H9 (cell line): Measurements from ENCODE around the gene NMUR2. TPM values are rescaled to one million over a fixed set of nuclear protein-coding genes. Genes with fewer than 3 reads are reported as not detected.

Source experiments
- DNase-seq: peaks from one replicate; pipeline ENCODE4 v3.0.0-alpha.2; 2017
- H2AFZ ChIP-seq: one replicate; pipeline ENCODE4 v1.6.1; 2013; ENCODE audit warnings: mild to moderate bottlenecking, low read length, control low read depth, moderate library complexity
- H2AK5ac ChIP-seq: 2 replicates; pipeline ENCODE4 v1.6.1; 2013; ENCODE audit warnings: low read length, control low read depth, mixed read lengths; ENCODE audit not compliant: insufficient read length
- H2BK120ac ChIP-seq: one replicate; pipeline ENCODE4 v1.6.1; 2013; ENCODE audit warnings: low read depth, mild to moderate bottlenecking, low read length, control low read depth, inconsistent platforms; ENCODE audit not compliant: poor library complexity, severe bottlenecking
- H2BK12ac ChIP-seq: 2 replicates; pipeline ENCODE4 v1.6.1; 2013; ENCODE audit warnings: low read length, control low read depth, mixed read lengths, low read depth; ENCODE audit not compliant: insufficient read length
- H2BK15ac ChIP-seq: 2 replicates; pipeline ENCODE4 v1.6.1; 2013; ENCODE audit warnings: low read depth, low read length, control low read depth
- H2BK20ac ChIP-seq: one replicate; pipeline ENCODE4 v1.6.1; 2013; ENCODE audit warnings: low read depth, mild to moderate bottlenecking, low read length, control low read depth, inconsistent platforms; ENCODE audit not compliant: poor library complexity, severe bottlenecking
- H2BK5ac ChIP-seq: 2 replicates; pipeline ENCODE4 v1.6.1; 2013; ENCODE audit warnings: low read length, control low read depth, mixed read lengths; ENCODE audit not compliant: insufficient read length
- H3K14ac ChIP-seq: 2 replicates; pipeline ENCODE4 v1.6.1; 2013; ENCODE audit warnings: low read length, control low read depth; ENCODE audit not compliant: insufficient read depth
- H3K18ac ChIP-seq: 2 replicates; pipeline ENCODE4 v1.6.1; 2013; ENCODE audit warnings: low read depth, mild to moderate bottlenecking, mixed read lengths, low read length, control low read depth; ENCODE audit not compliant: insufficient read length
- H3K23ac ChIP-seq: 2 replicates; pipeline ENCODE4 v1.6.1; 2013; ENCODE audit warnings: low read length, control low read depth, mixed read lengths, low read depth; ENCODE audit not compliant: insufficient read length
- H3K23me2 ChIP-seq: 2 replicates; pipeline ENCODE4 v1.6.1; 2013; ENCODE audit warnings: low read depth, mild to moderate bottlenecking, mixed read lengths, low read length, control low read depth; ENCODE audit not compliant: insufficient read length, poor library complexity, severe bottlenecking
- H3K27ac ChIP-seq: 2 replicates; pipeline ENCODE4 v1.5.1; 2013; ENCODE audit warnings: low read length, control low read depth, mixed read lengths, low read depth; ENCODE audit not compliant: insufficient read length
- H3K27me3 ChIP-seq: 2 replicates; pipeline ENCODE4 v1.6.1; 2013; ENCODE audit warnings: low read length, control low read depth, inconsistent platforms; ENCODE audit not compliant: insufficient read depth
- H3K4ac ChIP-seq: 2 replicates; pipeline ENCODE4 v1.6.1; 2013; ENCODE audit warnings: low read depth, mild to moderate bottlenecking, control low read depth, inconsistent platforms, low read length, moderate library complexity
- H3K4me1 ChIP-seq: 2 replicates; pipeline ENCODE4 v1.6.1; 2013; ENCODE audit warnings: low read length, control low read depth, inconsistent platforms; ENCODE audit not compliant: insufficient read depth
- H3K4me2 ChIP-seq: 2 replicates; pipeline ENCODE4 v1.6.1; 2013; ENCODE audit warnings: low read length, control low read depth, mixed read lengths; ENCODE audit not compliant: insufficient read length, insufficient read depth
- H3K56ac ChIP-seq: 2 replicates; pipeline ENCODE4 v1.6.1; 2013; ENCODE audit warnings: low read depth, mild to moderate bottlenecking, mixed read lengths, low read length, control low read depth; ENCODE audit not compliant: insufficient read length
- H3K79me1 ChIP-seq: 2 replicates; pipeline ENCODE4 v1.6.1; 2013; ENCODE audit warnings: low read depth, mild to moderate bottlenecking, moderate library complexity, low read length, control low read depth, inconsistent platforms; ENCODE audit not compliant: insufficient read depth, poor library complexity, severe bottlenecking
- H3K79me2 ChIP-seq: 2 replicates; pipeline ENCODE4 v1.6.1; 2013; ENCODE audit warnings: low read length, control low read depth, inconsistent platforms; ENCODE audit not compliant: insufficient read depth
- H3K9ac ChIP-seq: 2 replicates; pipeline ENCODE4 v1.6.1; 2013; ENCODE audit warnings: low read length, control low read depth, mixed read lengths; ENCODE audit not compliant: insufficient read length; ENCODE audit errors: extremely low read depth
- H3K9me3 ChIP-seq: one replicate; pipeline ENCODE4 v1.6.1; 2013; ENCODE audit warnings: low read depth, low read length, inconsistent platforms; ENCODE audit not compliant: control insufficient read depth
- H3T11ph ChIP-seq: one replicate; pipeline ENCODE4 v1.6.1; 2013; ENCODE audit warnings: mild to moderate bottlenecking, low read length, control low read depth, inconsistent platforms
- H4K20me1 ChIP-seq: one replicate; pipeline ENCODE4 v1.6.1; 2013; ENCODE audit not compliant: control insufficient read depth, insufficient read length, insufficient read depth
- H4K5ac ChIP-seq: 2 replicates; pipeline ENCODE4 v1.6.1; 2013; ENCODE audit warnings: low read depth, mild to moderate bottlenecking, mixed read lengths, low read length, control low read depth; ENCODE audit not compliant: insufficient read length
- H4K8ac ChIP-seq: replicated peaks from 2 replicates; pipeline ENCODE4 v1.6.1; 2013; ENCODE audit warnings: low read length, control low read depth, mixed read lengths, low read depth; ENCODE audit not compliant: insufficient read length
- H4K91ac ChIP-seq: 2 replicates; pipeline ENCODE4 v1.6.1; 2013; ENCODE audit warnings: low read depth, mild to moderate bottlenecking, moderate library complexity, mixed read lengths, low read length, control low read depth; ENCODE audit not compliant: insufficient read length
- H3K27ac Mint-ChIP-seq, 3 experiments: 2 replicates in 2 of 3; 3 replicates in 1 of 3; pipeline ENCODE4 v1.8.0; 2020 to 2021; ENCODE audit warnings: mixed read lengths in 3 of 3, mild to moderate bottlenecking in 1 of 3, moderate library complexity in 1 of 3
- H3K27me3 Mint-ChIP-seq: 2 replicates; pipeline ENCODE4 v1.8.0; 2021; ENCODE audit warnings: low read depth, mild to moderate bottlenecking, moderate library complexity, mixed read lengths
- H3K36me3 Mint-ChIP-seq, 3 experiments: 2 replicates in 2 of 3; 3 replicates in 1 of 3; pipeline ENCODE4 v1.8.0; 2020 to 2021; ENCODE audit warnings: low read depth in 3 of 3, mixed read lengths in 3 of 3; ENCODE audit not compliant: insufficient read depth in 1 of 3
- H3K4me1 Mint-ChIP-seq, 2 experiments: 2 replicates each; pipeline ENCODE4 v1.8.0; 2020; ENCODE audit warnings: mixed read lengths in 2 of 2
- H3K4me3 Mint-ChIP-seq, 2 experiments: 2 replicates in 1 of 2; 3 replicates in 1 of 2; pipeline ENCODE4 v1.8.0; 2020 to 2021; ENCODE audit warnings: mild to moderate bottlenecking in 2 of 2, mixed read lengths in 2 of 2, moderate library complexity in 1 of 2
- H3K9me3 Mint-ChIP-seq, 2 experiments: 2 replicates in 1 of 2; 3 replicates in 1 of 2; pipeline ENCODE4 v1.8.0; 2020; ENCODE audit warnings: mild to moderate bottlenecking in 2 of 2, mixed read lengths in 2 of 2, moderate library complexity in 1 of 2
- CTCF ChIP-seq: fragments of 200-600 bp; sonication (generic); conservative IDR thresholded peaks from 3 replicates; pipeline ENCODE4 v1.8.0; 2021; ENCODE audit warnings: antibody characterized with exemption, mild to moderate bottlenecking
- WGBS: extraction: QIAGEN DNeasy Blood & Tissue Kit; methylation state at CpG from one replicate; pipeline ENCODE4 v1.1.7; 2013; ENCODE audit warnings: missing lambda C conversion rate, low lambda C conversion rate, mixed read lengths; ENCODE audit not compliant: insufficient read length; ENCODE audit errors: extremely low coverage; 5-methylcytosine and 5-hydroxymethylcytosine counted together
- total RNA-seq: library from RNA; stranded (reverse); gene quantifications from 2 replicates; pipeline ENCODE4 v1.2.1, GENCODE V29; 2021

The NMUR2 gene
- total RNA-seq, 1 experiment from 2014 or later = 0.11 TPM

DNA sequence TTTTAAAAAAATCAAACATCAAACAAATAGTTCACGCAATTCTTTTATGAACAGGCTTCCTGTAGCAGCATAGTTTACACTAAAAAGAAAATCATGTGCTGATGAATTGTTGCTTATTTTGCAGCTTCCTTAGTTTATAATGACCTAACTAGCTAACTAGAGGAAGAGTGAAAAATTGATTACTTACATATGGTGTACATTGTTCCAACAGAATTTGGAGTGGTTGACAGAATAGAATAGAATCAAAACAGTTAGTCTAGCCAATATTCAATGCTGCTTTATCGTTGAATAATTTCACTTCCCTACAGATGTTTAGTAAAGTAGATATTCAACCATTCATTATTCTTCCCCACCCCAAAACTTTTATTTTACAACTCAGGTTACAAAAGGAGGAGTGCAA is 4.2 kb downstream of the NMUR2 start:
- no peaks in the 10 kb centered on the region; the same call in 1 of the 2 replicates for H3K27me3 ChIP-seq
- H2BK5ac ChIP-seq = no peak overlapping the region
- Mint-ChIP-seq H3K27me3 (peaks cover 16% of the 10 kb centered on the region), H3K4me3 (no peak overlapping the region), H3K27ac (no peak overlapping the region), H3K4me1 (peaks cover 5 to 6% of the 10 kb centered on the region in 2 experiments), H3K9me3 (no peaks in the 10 kb centered on the region), H3K36me3 (no peaks in the 10 kb centered on the region)
- no peak overlapping the region for H3K14ac ChIP-seq
- H3K23ac ChIP-seq = no peak overlapping the region
- no peak overlapping the region for H4K8ac ChIP-seq
- no peaks in the 10 kb centered on the region for H3K9me3 ChIP-seq
- H2AFZ ChIP-seq = no peak overlapping the region
- H3K4ac ChIP-seq = no peak overlapping the region
- no peak overlapping the region for H3K9ac ChIP-seq
- no peaks in the 10 kb centered on the region for H3K23me2 ChIP-seq
- no peak overlapping the region for H2AK5ac ChIP-seq
- no peak overlapping the region for H2BK120ac ChIP-seq
- H4K5ac ChIP-seq = no peak overlapping the region
- H2BK12ac ChIP-seq = no peak overlapping the region
- TF ChIP-seq CTCF = no peak
- no peak overlapping the region for H3T11ph ChIP-seq
- H4K91ac ChIP-seq = no peak overlapping the region
- no peaks in the 10 kb centered on the region for H3K79me1 ChIP-seq
- no peak overlapping the region for H2BK15ac ChIP-seq
- whole genome bisulfite sequencing = no CpG with 5 or more reads among the region's 2 CpGs
- H3K4me2 ChIP-seq = no peak overlapping the region
- H3K56ac ChIP-seq = no peak overlapping the region
- H3K27ac ChIP-seq = no peak overlapping the region
- no peaks in the 10 kb centered on the region for H4K20me1 ChIP-seq
- no peaks in the 10 kb centered on the region for H3K4me1 ChIP-seq
- DNase-seq = no peak
- no peaks in the 10 kb centered on the region for H3K79me2 ChIP-seq
- H2BK20ac ChIP-seq = no peak overlapping the region
- H3K18ac ChIP-seq = no peak overlapping the region
